Activated CD4-positive, alpha-beta T cell treated with anti-CD3 and anti-CD28 coated beads for 36 hours (primary cell): ENCODE data around the gene FBXO46. TPM values are rescaled to one million over a fixed set of nuclear protein-coding genes. Genes with fewer than 3 reads are reported as not detected.
A peak's percentile ranks its signal among the peaks of the same experiment; 100 is the strongest.
"Not testable (repeated sequence)": the region's sequence is repeated elsewhere in the genome, so short reads cannot be mapped to it uniquely, and the experiment has no call there.

Source experiments
- ATAC-seq: fragments of 200-7000 bp; cut with Tn5 transposase; one replicate; pipeline ENCODE4 v1.10.0; 2021; ENCODE audit warnings: mild to moderate bottlenecking, moderate library complexity
- CTCF ChIA-PET: fragments of 350-600 bp; sonication (Branson Sonifier 250); formaldehyde crosslinking; loops from one replicate; lab custom pipeline; 2021; ENCODE audit warnings: antibody characterized with exemption; lab: Charles Lee
- POLR2A ChIA-PET: fragments of 350-600 bp; sonication (Branson Sonifier 250); formaldehyde crosslinking; loops from one replicate; lab custom pipeline; 2021; ENCODE audit warnings: antibody characterized with exemption, inconsistent platforms; lab: Charles Lee
- DNase-seq: peaks from one replicate; pipeline ENCODE4 v3.0.0-alpha.2; 2020
- H3K27ac Mint-ChIP-seq: one replicate; pipeline ENCODE4 v1.8.0; 2021; ENCODE audit warnings: mixed read lengths
- H3K27me3 Mint-ChIP-seq: one replicate; pipeline ENCODE4 v1.8.0; 2021; ENCODE audit warnings: mixed read lengths
- H3K36me3 Mint-ChIP-seq: one replicate; pipeline ENCODE4 v1.8.0; 2021; ENCODE audit warnings: low read depth, mixed read lengths
- H3K4me1 Mint-ChIP-seq: one replicate; pipeline ENCODE4 v1.8.0; 2021; ENCODE audit warnings: mixed read lengths
- H3K4me3 Mint-ChIP-seq: one replicate; pipeline ENCODE4 v1.8.0; 2021; ENCODE audit warnings: mild to moderate bottlenecking, moderate library complexity, mixed read lengths
- H3K9me3 Mint-ChIP-seq: one replicate; pipeline ENCODE4 v1.8.0; 2021; ENCODE audit warnings: low read depth, mixed read lengths
- intact Hi-C, 2 experiments: fragments of 100-400 bp; cut with DNase I in 1 of 2; cut with micrococcal nuclease in 1 of 2; formaldehyde crosslinking; loops; one replicate each; pipeline versions ENCODE4 v1.14.2 to v1.15.1; 2022 to 2024; cut with DNase I, micrococcal nuclease
- total RNA-seq, 2 experiments: library from RNA; stranded (reverse); gene quantifications; one replicate each; pipeline ENCODE4 v1.2.3, GENCODE V29; 2021

The FBXO46 gene
- total RNA-seq, 2 experiments from 2014 or later: 32.3 to 43.3 TPM

DNA sequence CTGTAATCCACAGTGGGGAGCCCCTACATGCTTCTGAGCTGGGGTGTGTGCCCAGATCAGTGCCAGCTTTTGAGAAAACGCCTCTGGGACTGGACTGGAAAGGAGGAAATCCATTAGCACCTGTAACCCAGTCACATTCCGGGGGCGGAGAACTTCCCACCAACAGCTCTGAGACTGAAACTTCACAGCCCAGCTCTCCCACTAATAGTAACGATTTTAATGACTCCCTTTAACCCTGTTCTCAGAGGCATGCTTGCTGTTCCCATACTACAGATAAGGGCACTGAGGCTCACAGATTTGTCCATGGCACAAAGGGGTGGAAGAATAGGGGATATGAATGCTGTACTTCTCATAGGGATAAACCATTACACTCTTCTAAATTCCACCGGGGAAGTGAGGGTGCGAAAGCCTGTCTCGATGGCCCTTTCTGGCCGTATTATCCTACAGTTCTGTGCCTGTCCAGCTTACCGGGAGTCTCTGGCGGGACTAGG lies 851 bp downstream of the FBXO46 start:
- ATAC-seq: no peak
- Mint-ChIP-seq H3K27ac (peak overlapping the region; percentile 90), H3K9me3 (no peaks in the 10 kb centered on the region), H3K36me3 (peaks cover 11% of the 10 kb centered on the region), H3K4me1 (peaks cover 36% of the 10 kb centered on the region), H3K27me3 (no peaks in the 10 kb centered on the region), H3K4me3 (peak overlapping the region; percentile 88)
- intact Hi-C loops: loop anchor here (1.0 to 2.0 kb wide), 10 partner anchors 13 to 265 kb away; partner anchors contain the start of genes QPCTL (in 2 of the 2), CCDC61 (in 1 of the 2), DMWD (in 1 of the 2) and IRF2BP1 (in 1 of the 2)
- POLR2A ChIA-PET: interaction anchor here (0.6 to 1.7 kb wide), 3 partner anchors 12 to 41 kb away, joined by 5 to 6 read pairs (median 5); no protein-coding TSS in a partner anchor
- CTCF ChIA-PET: interaction anchor here (0.6 to 2.6 kb wide), 5 partner anchors 10 to 276 kb away, joined by 3 to 24 read pairs (median 8); partner anchors contain the start of gene SIX5
- DNase-seq: peak; percentile 47

DNA sequence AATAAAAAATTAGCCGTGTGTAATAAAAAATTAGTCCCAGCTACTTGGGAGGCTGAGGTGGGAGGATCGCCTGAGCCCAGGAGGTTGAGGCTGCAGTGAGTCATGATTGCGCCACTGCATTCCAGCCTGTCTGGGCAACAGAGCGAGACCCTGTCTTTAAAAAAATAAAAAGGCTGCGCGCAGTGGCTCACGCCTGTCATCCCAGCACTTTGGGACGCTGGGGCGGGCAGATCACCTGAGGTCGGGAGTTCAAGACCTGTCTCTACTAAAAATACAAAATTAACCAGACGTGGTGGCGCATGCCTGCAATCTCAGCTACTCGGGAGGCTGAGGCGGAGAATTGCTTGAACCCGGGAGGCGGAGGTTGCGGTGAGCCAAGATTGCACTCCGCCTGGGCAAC lies 2.0 kb downstream of the FBXO46 start:
- CTCF ChIA-PET: interaction anchor here (2.6 kb wide), 1 partner anchor 12 kb away, joined by 24 read pairs; no protein-coding TSS in a partner anchor
- intact Hi-C loops, H3K9me3 Mint-ChIP-seq, POLR2A ChIA-PET, H3K27ac Mint-ChIP-seq, H3K4me3 Mint-ChIP-seq, ATAC-seq, H3K27me3 Mint-ChIP-seq, DNase-seq: not testable (repeated sequence)
- Mint-ChIP-seq H3K4me1 (peaks cover 41% of the 10 kb centered on the region), H3K36me3 (peaks cover 14% of the 10 kb centered on the region)

DNA sequence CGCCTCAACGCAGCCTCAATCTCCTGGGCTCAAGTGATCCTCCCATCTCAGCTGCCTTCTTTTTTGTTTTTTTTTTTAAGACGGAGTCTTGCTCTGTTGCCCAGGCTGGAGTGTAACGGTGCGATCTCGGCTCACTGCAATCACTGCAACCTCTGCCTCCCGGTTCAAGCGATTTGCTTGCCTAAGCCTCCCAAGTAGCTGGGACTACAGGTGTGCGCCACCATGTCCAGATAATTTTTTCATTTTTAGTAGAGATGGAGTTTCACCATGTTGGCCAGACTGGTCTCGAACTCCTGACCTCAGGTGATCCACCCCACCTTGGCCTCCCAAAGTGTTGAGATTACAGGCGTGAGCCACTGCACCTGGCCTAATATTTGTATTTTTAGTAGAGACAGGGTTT lies 10.6 kb downstream of the FBXO46 start:
- ATAC-seq, H3K27me3 Mint-ChIP-seq, intact Hi-C loops, DNase-seq, H3K27ac Mint-ChIP-seq, H3K9me3 Mint-ChIP-seq, H3K4me3 Mint-ChIP-seq, POLR2A ChIA-PET: not testable (repeated sequence)
- peaks cover 45% of the 10 kb centered on the region for H3K4me1 Mint-ChIP-seq
- CTCF ChIA-PET: interaction anchor here (0.7 to 1.5 kb wide), 3 partner anchors 10 to 535 kb away, joined by 4 to 5 read pairs (median 5); partner anchors contain the start of gene FBXO46
- H3K36me3 Mint-ChIP-seq: peaks cover 35% of the 10 kb centered on the region

DNA sequence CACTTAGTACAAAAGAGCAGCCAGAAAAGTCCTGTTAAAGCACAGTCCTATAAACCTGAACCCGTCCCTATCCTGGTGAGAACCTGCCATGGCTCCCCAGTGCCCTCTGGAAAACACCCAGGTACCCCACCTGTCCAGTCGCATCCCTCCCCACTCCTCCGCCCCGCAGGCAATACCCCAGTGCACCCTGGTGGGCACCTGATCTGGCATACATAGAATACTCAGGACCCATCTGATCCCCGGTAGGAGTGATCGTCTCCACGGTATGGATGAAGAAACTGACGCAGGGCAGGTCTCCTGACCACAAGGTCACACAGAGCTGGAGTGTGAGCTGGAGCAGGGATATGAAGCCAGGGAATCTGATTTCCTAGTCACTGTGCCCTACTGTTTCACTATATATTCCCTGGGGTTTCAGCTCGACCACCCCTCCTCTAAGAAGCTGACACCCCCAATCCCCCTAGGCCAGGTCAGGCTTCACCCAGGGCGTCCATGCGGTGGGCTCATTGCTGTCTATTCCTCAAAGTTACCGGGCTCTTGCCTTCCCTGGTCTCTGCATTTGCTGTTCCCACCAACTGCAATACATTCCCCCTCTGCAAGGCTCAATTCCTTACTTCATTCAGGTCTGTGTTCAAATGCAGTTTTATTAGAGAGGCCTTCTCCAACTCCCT lies 12.6 kb downstream of the FBXO46 start:
- ATAC-seq (no peak), DNase-seq (no peak)
- POLR2A ChIA-PET: interaction anchor here (0.5 to 2.6 kb wide), 5 partner anchors 12 to 72 kb away, joined by 4 to 25 read pairs (median 6); partner anchors contain the start of genes FBXO46, QPCTL and SNRPD2
- H3K9me3 Mint-ChIP-seq: no peaks in the 10 kb centered on the region
- no peaks in the 10 kb centered on the region for H3K27me3 Mint-ChIP-seq
- peaks cover 44% of the 10 kb centered on the region for H3K4me1 Mint-ChIP-seq
- intact Hi-C loops: loop anchor here (1.0 to 5.0 kb wide), 18 partner anchors 12 to 884 kb away; partner anchors contain the start of genes FBXO46 (in 2 of the 2), OPA3 (in 2 of the 2), QPCTL (in 2 of the 2) and BLOC1S3 (in 1 of the 2)
- peaks cover 31% of the 10 kb centered on the region for H3K36me3 Mint-ChIP-seq
- H3K4me3 Mint-ChIP-seq: peak overlapping the region; percentile 93
- CTCF ChIA-PET: interaction anchor here (0.7 to 5.3 kb wide), 5 partner anchors 12 to 191 kb away, joined by 3 to 75 read pairs (median 9); partner anchors contain the start of genes FBXO46, QPCTL, SIX5 and SNRPD2
- H3K27ac Mint-ChIP-seq: peak overlapping the region; percentile 94

DNA sequence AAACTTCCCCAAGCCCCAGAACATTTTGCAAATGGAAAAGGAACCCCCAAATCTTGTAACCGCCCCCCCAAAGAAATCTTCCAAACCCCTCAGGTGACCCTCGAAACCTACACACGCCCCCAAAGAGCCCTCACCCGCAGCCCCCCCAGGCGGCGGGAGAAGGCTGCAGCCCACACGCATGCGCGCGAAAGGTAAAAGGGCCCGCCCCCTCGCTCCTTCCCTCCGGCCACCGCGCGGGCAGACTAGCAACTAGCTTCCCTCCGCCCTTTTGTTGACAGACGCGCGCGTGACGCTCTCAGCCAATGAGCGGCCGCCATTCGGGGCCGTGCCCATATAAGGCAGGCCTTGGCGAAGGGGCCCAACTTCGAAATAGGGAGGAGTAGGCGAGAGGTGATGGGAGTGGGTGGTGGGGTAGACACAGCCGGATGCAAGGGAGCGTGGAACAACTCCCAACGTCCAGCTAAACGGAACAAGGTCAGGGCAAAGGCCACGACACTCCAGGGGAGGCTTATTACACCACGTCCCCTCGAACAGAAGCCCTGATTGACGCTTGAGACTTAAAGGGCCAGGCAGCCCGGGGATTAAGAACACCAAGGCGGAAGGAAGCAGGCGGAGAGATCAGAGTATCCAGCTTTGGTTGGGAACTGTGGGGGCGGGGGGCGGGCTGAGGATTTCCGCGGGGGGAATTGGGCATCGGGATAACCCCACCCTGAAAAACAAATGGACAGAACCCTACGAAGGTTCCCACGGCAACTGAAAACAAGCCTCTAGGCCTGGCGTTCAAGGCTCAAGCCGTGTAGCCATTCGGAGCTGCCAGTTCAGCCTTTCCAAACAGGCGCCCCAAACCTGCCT lies 13.3 kb downstream of the FBXO46 start:
- peaks cover 31% of the 10 kb centered on the region for H3K36me3 Mint-ChIP-seq
- intact Hi-C loops: loop anchor here (1.0 to 5.0 kb wide), 18 partner anchors 13 to 885 kb away; partner anchors contain the start of genes FBXO46 (in 2 of the 2), OPA3 (in 2 of the 2), QPCTL (in 2 of the 2) and BLOC1S3 (in 1 of the 2)

DNA sequence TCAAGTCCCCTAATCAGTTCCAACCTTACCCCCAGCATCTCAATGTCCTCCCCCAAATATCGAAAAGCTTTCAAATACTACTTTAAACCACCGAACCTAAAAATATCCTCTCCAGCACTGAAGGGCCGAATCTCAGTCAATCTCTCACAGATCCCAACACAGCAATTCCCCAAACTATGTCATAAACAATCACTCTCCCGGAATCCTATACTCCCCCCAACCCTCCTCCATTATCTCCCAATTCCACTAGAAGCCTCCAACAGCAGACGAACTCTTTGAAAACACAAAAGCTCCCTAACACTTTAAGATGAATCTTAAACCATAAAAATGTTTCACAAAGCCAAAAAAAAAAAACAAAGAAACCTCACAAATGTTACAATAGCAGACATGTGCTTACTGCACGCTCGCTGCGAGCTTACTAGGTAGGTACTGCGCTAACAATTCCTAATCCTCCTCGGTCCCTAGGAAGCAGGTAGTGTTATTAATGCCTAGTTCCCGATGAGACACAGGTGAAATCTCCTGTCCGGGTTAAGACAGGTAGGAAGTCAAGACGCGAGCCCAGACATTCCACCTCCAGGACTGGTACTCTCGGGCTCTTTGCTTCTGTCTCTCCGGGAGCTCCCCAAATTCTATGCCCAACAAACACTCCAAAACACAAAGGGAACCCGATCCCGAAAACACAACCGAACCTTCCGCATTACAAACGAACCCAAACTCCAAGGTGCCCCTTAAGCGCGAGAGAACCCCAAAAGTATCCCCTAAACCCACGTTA lies 14.2 kb downstream of the FBXO46 start:
- peak; percentile 29 for DNase-seq
- H3K4me1 Mint-ChIP-seq: peaks cover 36% of the 10 kb centered on the region
- peaks cover 26% of the 10 kb centered on the region for H3K36me3 Mint-ChIP-seq
- no peak for ATAC-seq
- no peaks in the 10 kb centered on the region for H3K9me3 Mint-ChIP-seq
- H3K27ac Mint-ChIP-seq: peak overlapping the region; percentile 94
- intact Hi-C loops: loop anchor here (1.0 to 5.0 kb wide), 18 partner anchors 14 to 886 kb away; partner anchors contain the start of genes FBXO46 (in 2 of the 2), OPA3 (in 2 of the 2), QPCTL (in 2 of the 2) and BLOC1S3 (in 1 of the 2)
- ChIA-PET CTCF (interaction anchor here (0.5 to 5.3 kb wide), 14 partner anchors 9 to 231 kb away, joined by 3 to 75 read pairs (median 4); partner anchors contain the start of genes FBXO46, FOXA3, QPCTL and SIX5), POLR2A (interaction anchor here (0.6 to 2.6 kb wide), 11 partner anchors 9 to 826 kb away, joined by 3 to 25 read pairs (median 4); partner anchors contain the start of genes FBXO46, QPCTL, SNRPD2 and TOMM40)
- H3K4me3 Mint-ChIP-seq: peak overlapping the region; percentile 93
- no peaks in the 10 kb centered on the region for H3K27me3 Mint-ChIP-seq

More for the DNA sequence above, 13.3 kb downstream of the FBXO46 start:
- no peaks in the 10 kb centered on the region for H3K27me3 Mint-ChIP-seq
- ChIA-PET CTCF (interaction anchor here (0.6 to 5.3 kb wide), 13 partner anchors 12 to 232 kb away, joined by 3 to 75 read pairs (median 4); partner anchors contain the start of genes FBXO46, QPCTL, SIX5 and SNRPD2), POLR2A (interaction anchor here (0.5 to 2.6 kb wide), 14 partner anchors 10 to 827 kb away, joined by 3 to 25 read pairs (median 4); partner anchors contain the start of genes FBXO46, QPCTL, SNRPD2 and TOMM40)
- H3K4me1 Mint-ChIP-seq: peaks cover 40% of the 10 kb centered on the region
- peak; percentile 97 for ATAC-seq
- peak overlapping the region; percentile 94 for H3K27ac Mint-ChIP-seq
- no peaks in the 10 kb centered on the region for H3K9me3 Mint-ChIP-seq
- peak overlapping the region; percentile 93 for H3K4me3 Mint-ChIP-seq
- peak; percentile 99 for DNase-seq

DNA sequence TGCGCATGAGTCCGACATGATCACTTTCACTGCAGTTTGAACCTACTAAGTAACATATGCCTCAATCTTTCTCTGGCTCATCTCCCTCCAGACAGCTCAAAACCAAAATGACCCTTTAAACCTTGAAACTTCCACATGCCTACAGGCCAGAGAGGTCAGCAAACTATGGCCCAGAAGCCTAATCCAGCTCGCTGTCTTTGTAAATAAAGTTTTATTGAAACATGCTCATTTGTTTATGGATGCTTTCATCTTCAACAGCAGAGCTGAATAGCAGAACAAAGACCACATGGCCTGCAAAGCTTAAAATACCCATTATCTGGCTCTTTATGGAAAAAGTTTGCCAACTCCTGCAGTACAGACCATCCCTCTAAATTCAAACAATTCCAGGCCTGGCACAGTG lies 15.6 kb downstream of the FBXO46 start:
- peaks cover 41% of the 10 kb centered on the region for H3K4me1 Mint-ChIP-seq
- ATAC-seq (no peak), DNase-seq (no peak)
- ChIA-PET CTCF (interaction anchor here (0.7 to 5.3 kb wide), 5 partner anchors 20 to 191 kb away, joined by 3 to 75 read pairs (median 3); partner anchors contain the start of genes QPCTL and SNRPD2), POLR2A (interaction anchor here (1.1 to 2.2 kb wide), 2 partner anchors 15 to 23 kb away, joined by 5 to 6 read pairs; partner anchors contain the start of genes QPCTL and SNRPD2)
- H3K27ac Mint-ChIP-seq: peak overlapping the region; percentile 9
- H3K27me3 Mint-ChIP-seq: no peaks in the 10 kb centered on the region
- peaks cover 29% of the 10 kb centered on the region for H3K36me3 Mint-ChIP-seq
- H3K9me3 Mint-ChIP-seq: no peaks in the 10 kb centered on the region
- H3K4me3 Mint-ChIP-seq: no peak overlapping the region
- intact Hi-C loops: loop anchor here (5.0 kb wide), 3 partner anchors 52 to 887 kb away; partner anchors contain the start of genes BLOC1S3 (in 1 of the 2), CALM3 (in 1 of the 2), SIX5 (in 1 of the 2) and TRAPPC6A (in 1 of the 2)

DNA sequence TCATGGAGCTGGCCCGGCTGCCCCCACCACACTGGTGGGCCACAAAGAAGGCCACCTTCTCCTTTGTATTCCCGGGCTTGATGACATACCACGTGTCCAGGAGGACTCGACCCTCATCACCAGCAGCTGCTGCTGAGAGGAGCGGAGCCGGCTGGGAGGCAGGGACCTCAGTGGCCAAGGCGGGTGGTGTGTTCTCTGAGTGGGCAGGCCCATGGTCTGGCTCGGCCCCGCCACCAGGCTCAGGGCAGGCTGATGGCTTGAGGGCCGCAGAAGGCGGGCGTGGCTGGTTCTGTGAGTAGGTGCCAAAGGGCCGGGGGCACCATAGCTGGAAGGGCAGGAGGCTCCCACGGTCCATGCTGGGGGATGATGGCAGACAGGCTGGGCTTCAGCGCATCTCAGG lies 17.6 kb downstream of the FBXO46 start:
- intact Hi-C loops: loop anchor here in 1 of 2 experiments (2.0 kb wide), 1 partner anchor 14 kb away; no protein-coding TSS in a partner anchor
- Mint-ChIP-seq H3K36me3 (peaks cover 21% of the 10 kb centered on the region), H3K27me3 (no peaks in the 10 kb centered on the region), H3K27ac (no peak overlapping the region), H3K4me3 (no peak overlapping the region), H3K4me1 (peaks cover 35% of the 10 kb centered on the region), H3K9me3 (no peaks in the 10 kb centered on the region)
- no peak for DNase-seq
- CTCF ChIA-PET: interaction anchor here (1.0 to 5.3 kb wide), 2 partner anchors 21 to 36 kb away, joined by 3 to 75 read pairs; partner anchors contain the start of genes QPCTL and SNRPD2
- POLR2A ChIA-PET: interaction anchor here (0.6 to 2.2 kb wide), 3 partner anchors 10 to 49 kb away, joined by 3 to 6 read pairs (median 4); partner anchors contain the start of genes QPCTL and SNRPD2
- ATAC-seq: no peak

DNA sequence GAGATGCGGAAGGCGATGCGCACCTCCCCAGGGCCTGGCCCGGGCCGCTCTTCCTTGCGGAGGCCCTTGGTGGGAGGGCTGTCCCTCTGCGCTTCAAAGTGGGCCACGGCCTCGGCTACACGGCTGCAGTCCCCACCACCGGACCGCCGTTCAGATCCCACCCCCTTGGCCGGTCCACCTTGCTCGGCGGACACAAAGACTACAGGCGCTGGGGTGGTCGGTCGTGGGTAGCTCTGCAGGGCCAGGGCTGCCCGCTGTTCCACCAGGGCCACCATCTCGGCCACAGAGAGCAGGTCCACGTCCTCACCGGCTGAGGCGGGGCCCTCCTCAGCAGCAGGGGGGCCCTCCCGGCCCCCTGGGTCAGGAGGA lies 18.0 kb downstream of the FBXO46 start:
- H3K4me3 Mint-ChIP-seq: no peak overlapping the region
- ATAC-seq (no peak), DNase-seq (no peak)
- POLR2A ChIA-PET: interaction anchor here (0.6 kb wide), 1 partner anchor 11 kb away, joined by 4 read pairs; no protein-coding TSS in a partner anchor
- CTCF ChIA-PET: no interaction called here
- H3K27ac Mint-ChIP-seq: no peak overlapping the region
- H3K9me3 Mint-ChIP-seq: no peaks in the 10 kb centered on the region
- peaks cover 31% of the 10 kb centered on the region for H3K4me1 Mint-ChIP-seq
- H3K27me3 Mint-ChIP-seq: no peaks in the 10 kb centered on the region
- intact Hi-C loops: loop anchor here in 1 of 2 experiments (2.0 kb wide), 1 partner anchor 14 kb away; no protein-coding TSS in a partner anchor
- H3K36me3 Mint-ChIP-seq: peaks cover 18% of the 10 kb centered on the region
